WTC11 (cell line): ENCODE results near the gene PDLIM7. TPM values are rescaled to one million over a fixed set of nuclear protein-coding genes. Genes with fewer than 3 reads are reported as not detected.
A peak's percentile ranks its signal among the peaks of the same experiment; 100 is the strongest.

Source experiments
- ATAC-seq: fragments of 200-7000 bp; cut with Tn5 transposase; 2 replicates; pipeline ENCODE4 v1.10.0; 2021; ENCODE audit warnings: mild to moderate bottlenecking, moderate library complexity
- CTCF ChIA-PET: fragments of 300-600 bp; sonication (Branson Sonifier 250); formaldehyde crosslinking; loops from one replicate; lab custom pipeline; 2021; ENCODE audit warnings: antibody characterized with exemption; lab: Charles Lee
- POLR2A ChIA-PET: fragments of 350-600 bp; sonication (Branson Sonifier 250); formaldehyde crosslinking; loops from one replicate; lab custom pipeline; 2021; ENCODE audit warnings: antibody characterized with exemption; lab: Charles Lee
- DNase-seq: peaks from one replicate; pipeline ENCODE4 v3.0.0; 2021; ENCODE audit warnings: low spot score
- H3K27ac Mint-ChIP-seq: 2 replicates; pipeline ENCODE4 v1.8.0; 2021; ENCODE audit warnings: mixed read lengths
- H3K27me3 Mint-ChIP-seq: 2 replicates; pipeline ENCODE4 v1.8.0; 2021; ENCODE audit warnings: low read depth, mild to moderate bottlenecking, moderate library complexity, mixed read lengths
- H3K36me3 Mint-ChIP-seq: 2 replicates; pipeline ENCODE4 v1.8.0; 2021; ENCODE audit warnings: mixed read lengths
- H3K4me1 Mint-ChIP-seq: 2 replicates; pipeline ENCODE4 v1.8.0; 2022; ENCODE audit warnings: mixed read lengths
- H3K4me3 Mint-ChIP-seq: 2 replicates; pipeline ENCODE4 v1.8.0; 2021; ENCODE audit warnings: mild to moderate bottlenecking, moderate library complexity, mixed read lengths
- H3K9me3 Mint-ChIP-seq: 2 replicates; pipeline ENCODE4 v1.8.0; 2021; ENCODE audit warnings: mixed read lengths
- ATF1 ChIP-seq: sonication (generic); formaldehyde crosslinking; IDR thresholded peaks from 2 replicates; pipeline ENCODE4 v1.8.1; 2023; ENCODE audit warnings: mild to moderate bottlenecking, moderate library complexity, missing genetic modification reagents
- EMX1 ChIP-seq: fragments of 250-450 bp; sonication (Bioruptor Pico); IDR thresholded peaks from 2 replicates; pipeline ENCODE4 v1.8.0; 2021; ENCODE audit warnings: mild to moderate bottlenecking
- GRHL2 ChIP-seq: fragments of 250-450 bp; sonication (Bioruptor Pico); IDR thresholded peaks from 2 replicates; pipeline ENCODE4 v1.8.0; 2022; ENCODE audit warnings: mild to moderate bottlenecking, moderate library complexity; ENCODE audit not compliant: insufficient replicate concordance, severe bottlenecking
- HMGA2 ChIP-seq: fragments of 250-450 bp; sonication (Bioruptor Pico); IDR thresholded peaks from 2 replicates; pipeline ENCODE4 v1.4.0; 2021; ENCODE audit warnings: mild to moderate bottlenecking, moderate library complexity
- JUN ChIP-seq: sonication (generic); formaldehyde crosslinking; IDR thresholded peaks from 2 replicates; pipeline ENCODE4 v1.8.0; 2023; ENCODE audit warnings: mild to moderate bottlenecking, missing genetic modification reagents
- ZNF416 ChIP-seq: fragments of 250-450 bp; sonication (Bioruptor Pico); IDR thresholded peaks from 2 replicates; pipeline ENCODE4 v1.9.0; 2021; ENCODE audit warnings: mild to moderate bottlenecking, inconsistent platforms
- total RNA-seq: library from RNA; stranded (reverse); gene quantifications from 3 replicates; pipeline ENCODE4 v1.2.3, GENCODE V29; 2021
- TF ChIP-seq, protein P1 (sequence below): fragments of 250-450 bp; sonication (Bioruptor Pico); IDR thresholded peaks from 2 replicates; pipeline ENCODE4 v1.9.0; 2021; ENCODE audit warnings: mild to moderate bottlenecking
- TF ChIP-seq, protein P2 (sequence below): sonication (generic); formaldehyde crosslinking; IDR thresholded peaks from 2 replicates; pipeline ENCODE4 v1.8.0; 2023; ENCODE audit warnings: missing genetic modification reagents, mild to moderate bottlenecking, borderline replicate concordance
- TF ChIP-seq, protein P3 (sequence below): sonication (generic); formaldehyde crosslinking; IDR thresholded peaks from 2 replicates; pipeline ENCODE4 v1.8.0; 2022; ENCODE audit warnings: mild to moderate bottlenecking, missing genetic modification reagents

Gene PDLIM7
- total RNA-seq, 1 experiment from 2014 or later, result 142 TPM

DNA sequence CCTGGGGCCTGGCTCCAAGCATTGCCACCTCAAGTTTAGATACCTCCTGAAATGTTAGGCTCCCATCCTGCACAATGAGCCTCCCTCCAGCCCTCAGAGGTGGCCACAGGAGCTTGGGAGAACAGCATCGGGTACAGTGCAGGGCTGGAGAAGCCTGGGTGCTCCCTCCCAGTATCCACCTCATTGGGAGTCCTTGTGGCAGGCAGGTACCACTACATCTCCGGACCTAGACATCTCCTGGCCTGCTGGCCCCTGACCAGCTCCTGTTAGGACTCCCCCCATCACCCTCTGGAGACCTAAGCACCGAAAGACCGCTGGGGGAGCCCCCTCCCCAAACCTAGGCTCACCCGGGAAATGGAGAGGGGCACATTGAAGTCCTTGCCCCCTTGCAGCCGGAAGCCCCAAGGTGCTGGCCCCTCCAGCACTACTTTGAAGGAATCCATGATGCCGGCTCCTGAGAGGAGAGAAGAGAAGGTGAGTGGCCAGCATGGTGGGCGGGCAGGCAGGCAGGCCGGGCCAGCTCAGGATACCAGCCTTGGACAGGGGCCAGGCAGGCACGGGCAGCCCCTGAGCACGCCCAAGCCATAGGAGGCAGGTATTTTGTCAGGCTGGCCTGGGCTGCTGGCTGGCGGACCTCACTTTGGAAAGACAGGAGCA, 1.2 kb downstream of the PDLIM7 start:
- peak; percentile 7 for ATAC-seq
- Mint-ChIP-seq H3K27ac (peak overlapping the region; percentile 92), H3K27me3 (peaks cover 31% of the 10 kb centered on the region), H3K9me3 (no peaks in the 10 kb centered on the region), H3K36me3 (peaks cover 14% of the 10 kb centered on the region), H3K4me1 (peaks cover 36% of the 10 kb centered on the region), H3K4me3 (peak overlapping the region; percentile 75)
- DNase-seq, result peak; percentile 37
- TF ChIP-seq ZNF416 (CRISPR knock-in tag), result peak; percentile 17; the same call in 1 of the 2 replicates
- no peak for TF ChIP-seq JUN (CRISPR knock-in tag)
- POLR2A ChIA-PET, result interaction anchor here (0.5 to 6.1 kb wide), 11 partner anchors 10 to 194 kb away, joined by 3 to 53 read pairs (median 3); partner anchors contain the start of genes DBN1, DDX41 and LMAN2
- CTCF ChIA-PET, result interaction anchor here (0.6 to 11.2 kb wide), 19 partner anchors 10 to 490 kb away, joined by 3 to 230 read pairs (median 5); partner anchors contain the start of genes DBN1, DDX41, DOK3 and GRK6

DNA sequence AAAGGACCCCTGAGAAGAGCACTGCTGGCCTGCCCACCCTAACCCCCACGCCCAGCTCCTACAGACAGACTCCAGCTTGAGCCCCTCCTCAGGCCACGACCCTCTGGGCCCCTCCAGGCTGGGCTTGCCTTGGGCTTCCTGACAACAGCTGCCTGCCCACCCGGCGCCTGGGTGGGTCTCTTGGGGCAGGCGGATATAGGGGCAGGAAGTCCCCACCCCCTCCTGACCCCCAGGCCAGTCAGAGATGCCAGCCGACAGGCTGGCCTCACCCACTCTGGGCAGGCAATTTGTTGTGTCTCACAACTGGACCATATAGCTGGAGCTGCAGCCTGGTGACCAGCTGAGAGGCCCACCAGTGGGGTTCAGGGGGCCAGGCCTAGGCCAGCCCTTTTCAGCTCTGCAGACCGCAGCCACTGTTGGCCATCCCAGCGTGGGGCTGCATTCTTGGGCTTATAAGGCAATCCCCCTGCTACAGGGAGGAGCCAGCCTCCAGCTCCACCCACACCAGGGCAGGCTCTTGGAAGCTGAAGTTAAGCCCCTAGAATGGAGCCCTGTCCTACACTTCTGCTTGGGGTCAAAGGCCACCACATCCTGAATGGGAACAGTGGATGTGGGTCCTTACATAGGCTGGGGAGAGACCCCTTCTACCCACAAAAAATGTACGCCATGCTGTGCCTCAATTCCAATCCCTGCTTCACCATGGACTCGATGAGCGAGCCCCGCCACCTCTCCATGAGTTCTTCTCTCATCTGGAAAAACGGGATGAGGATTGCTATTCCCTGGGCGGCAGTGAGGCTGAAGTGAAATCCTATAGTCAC, 2.0 kb downstream of the PDLIM7 start:
- CTCF ChIA-PET, result interaction anchor here (1.0 to 11.2 kb wide), 21 partner anchors 9 to 186 kb away, joined by 3 to 230 read pairs (median 5); partner anchors contain the start of genes DBN1, DDX41, DOK3 and GRK6
- Mint-ChIP-seq H3K4me1 (peaks cover 34% of the 10 kb centered on the region), H3K27ac (peak overlapping the region; percentile 92), H3K9me3 (no peaks in the 10 kb centered on the region), H3K4me3 (peak overlapping the region; percentile 75), H3K27me3 (peaks cover 29% of the 10 kb centered on the region), H3K36me3 (peaks cover 16% of the 10 kb centered on the region)
- POLR2A ChIA-PET, result interaction anchor here (0.5 to 6.1 kb wide), 9 partner anchors 9 to 70 kb away, joined by 3 to 53 read pairs (median 3); partner anchors contain the start of gene DBN1
- ATAC-seq (peak; percentile 12), DNase-seq (peak; percentile 85)
- TF ChIP-seq GRHL2 (CRISPR knock-in tag), result no peak
- TF ChIP-seq, protein P1, sequence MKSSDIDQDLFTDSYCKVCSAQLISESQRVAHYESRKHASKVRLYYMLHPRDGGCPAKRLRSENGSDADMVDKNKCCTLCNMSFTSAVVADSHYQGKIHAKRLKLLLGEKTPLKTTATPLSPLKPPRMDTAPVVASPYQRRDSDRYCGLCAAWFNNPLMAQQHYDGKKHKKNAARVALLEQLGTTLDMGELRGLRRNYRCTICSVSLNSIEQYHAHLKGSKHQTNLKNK (CRISPR knock-in tag), result no peak
- TF ChIP-seq EMX1 (CRISPR knock-in tag), result peak; percentile 33; the same call in 1 of the 2 replicates
- TF ChIP-seq, protein P2, sequence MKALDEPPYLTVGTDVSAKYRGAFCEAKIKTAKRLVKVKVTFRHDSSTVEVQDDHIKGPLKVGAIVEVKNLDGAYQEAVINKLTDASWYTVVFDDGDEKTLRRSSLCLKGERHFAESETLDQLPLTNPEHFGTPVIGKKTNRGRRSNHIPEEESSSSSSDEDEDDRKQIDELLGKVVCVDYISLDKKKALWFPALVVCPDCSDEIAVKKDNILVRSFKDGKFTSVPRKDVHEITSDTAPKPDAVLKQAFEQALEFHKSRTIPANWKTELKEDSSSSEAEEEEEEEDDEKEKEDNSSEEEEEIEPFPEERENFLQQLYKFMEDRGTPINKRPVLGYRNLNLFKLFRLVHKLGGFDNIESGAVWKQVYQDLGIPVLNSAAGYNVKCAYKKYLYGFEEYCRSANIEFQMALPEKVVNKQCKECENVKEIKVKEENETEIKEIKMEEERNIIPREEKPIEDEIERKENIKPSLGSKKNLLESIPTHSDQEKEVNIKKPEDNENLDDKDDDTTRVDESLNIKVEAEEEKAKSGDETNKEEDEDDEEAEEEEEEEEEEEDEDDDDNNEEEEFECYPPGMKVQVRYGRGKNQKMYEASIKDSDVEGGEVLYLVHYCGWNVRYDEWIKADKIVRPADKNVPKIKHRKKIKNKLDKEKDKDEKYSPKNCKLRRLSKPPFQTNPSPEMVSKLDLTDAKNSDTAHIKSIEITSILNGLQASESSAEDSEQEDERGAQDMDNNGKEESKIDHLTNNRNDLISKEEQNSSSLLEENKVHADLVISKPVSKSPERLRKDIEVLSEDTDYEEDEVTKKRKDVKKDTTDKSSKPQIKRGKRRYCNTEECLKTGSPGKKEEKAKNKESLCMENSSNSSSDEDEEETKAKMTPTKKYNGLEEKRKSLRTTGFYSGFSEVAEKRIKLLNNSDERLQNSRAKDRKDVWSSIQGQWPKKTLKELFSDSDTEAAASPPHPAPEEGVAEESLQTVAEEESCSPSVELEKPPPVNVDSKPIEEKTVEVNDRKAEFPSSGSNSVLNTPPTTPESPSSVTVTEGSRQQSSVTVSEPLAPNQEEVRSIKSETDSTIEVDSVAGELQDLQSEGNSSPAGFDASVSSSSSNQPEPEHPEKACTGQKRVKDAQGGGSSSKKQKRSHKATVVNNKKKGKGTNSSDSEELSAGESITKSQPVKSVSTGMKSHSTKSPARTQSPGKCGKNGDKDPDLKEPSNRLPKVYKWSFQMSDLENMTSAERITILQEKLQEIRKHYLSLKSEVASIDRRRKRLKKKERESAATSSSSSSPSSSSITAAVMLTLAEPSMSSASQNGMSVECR (CRISPR knock-in tag), result 0 out of 2 replicates have a peak, but pooled peaks have one; percentile 39
- TF ChIP-seq, protein P3, sequence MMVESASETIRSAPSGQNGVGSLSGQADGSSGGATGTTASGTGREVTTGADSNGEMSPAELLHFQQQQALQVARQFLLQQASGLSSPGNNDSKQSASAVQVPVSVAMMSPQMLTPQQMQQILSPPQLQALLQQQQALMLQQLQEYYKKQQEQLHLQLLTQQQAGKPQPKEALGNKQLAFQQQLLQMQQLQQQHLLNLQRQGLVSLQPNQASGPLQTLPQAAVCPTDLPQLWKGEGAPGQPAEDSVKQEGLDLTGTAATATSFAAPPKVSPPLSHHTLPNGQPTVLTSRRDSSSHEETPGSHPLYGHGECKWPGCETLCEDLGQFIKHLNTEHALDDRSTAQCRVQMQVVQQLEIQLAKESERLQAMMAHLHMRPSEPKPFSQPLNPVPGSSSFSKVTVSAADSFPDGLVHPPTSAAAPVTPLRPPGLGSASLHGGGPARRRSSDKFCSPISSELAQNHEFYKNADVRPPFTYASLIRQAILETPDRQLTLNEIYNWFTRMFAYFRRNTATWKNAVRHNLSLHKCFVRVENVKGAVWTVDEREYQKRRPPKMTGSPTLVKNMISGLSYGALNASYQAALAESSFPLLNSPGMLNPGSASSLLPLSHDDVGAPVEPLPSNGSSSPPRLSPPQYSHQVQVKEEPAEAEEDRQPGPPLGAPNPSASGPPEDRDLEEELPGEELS (CRISPR knock-in tag), result 0 out of 2 replicates have a peak, but pooled peaks have one; percentile 31
- TF ChIP-seq ATF1 (CRISPR knock-in tag), result 0 out of 2 replicates have a peak, but pooled peaks have one; percentile 5
- no peak for TF ChIP-seq HMGA2 (CRISPR knock-in tag)
